VCaP (cell line): ENCODE data around the gene BLMH.
A peak's percentile ranks its signal among the peaks of the same experiment; 100 is the strongest.

Experiments
- H3K27ac ChIP-seq: fragments of 450-650 bp; 2 replicates; pipeline ENCODE4 v1.5.1; 2017
- TF ChIP-seq, protein P1 (sequence below): fragments of 450-650 bp; conservative IDR thresholded peaks from 2 replicates; pipeline ENCODE4 v1.5.1; 2017; ENCODE audit warnings: mild to moderate bottlenecking, moderate library complexity

BLMH gene, protein sequence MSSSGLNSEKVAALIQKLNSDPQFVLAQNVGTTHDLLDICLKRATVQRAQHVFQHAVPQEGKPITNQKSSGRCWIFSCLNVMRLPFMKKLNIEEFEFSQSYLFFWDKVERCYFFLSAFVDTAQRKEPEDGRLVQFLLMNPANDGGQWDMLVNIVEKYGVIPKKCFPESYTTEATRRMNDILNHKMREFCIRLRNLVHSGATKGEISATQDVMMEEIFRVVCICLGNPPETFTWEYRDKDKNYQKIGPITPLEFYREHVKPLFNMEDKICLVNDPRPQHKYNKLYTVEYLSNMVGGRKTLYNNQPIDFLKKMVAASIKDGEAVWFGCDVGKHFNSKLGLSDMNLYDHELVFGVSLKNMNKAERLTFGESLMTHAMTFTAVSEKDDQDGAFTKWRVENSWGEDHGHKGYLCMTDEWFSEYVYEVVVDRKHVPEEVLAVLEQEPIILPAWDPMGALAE

DNA sequence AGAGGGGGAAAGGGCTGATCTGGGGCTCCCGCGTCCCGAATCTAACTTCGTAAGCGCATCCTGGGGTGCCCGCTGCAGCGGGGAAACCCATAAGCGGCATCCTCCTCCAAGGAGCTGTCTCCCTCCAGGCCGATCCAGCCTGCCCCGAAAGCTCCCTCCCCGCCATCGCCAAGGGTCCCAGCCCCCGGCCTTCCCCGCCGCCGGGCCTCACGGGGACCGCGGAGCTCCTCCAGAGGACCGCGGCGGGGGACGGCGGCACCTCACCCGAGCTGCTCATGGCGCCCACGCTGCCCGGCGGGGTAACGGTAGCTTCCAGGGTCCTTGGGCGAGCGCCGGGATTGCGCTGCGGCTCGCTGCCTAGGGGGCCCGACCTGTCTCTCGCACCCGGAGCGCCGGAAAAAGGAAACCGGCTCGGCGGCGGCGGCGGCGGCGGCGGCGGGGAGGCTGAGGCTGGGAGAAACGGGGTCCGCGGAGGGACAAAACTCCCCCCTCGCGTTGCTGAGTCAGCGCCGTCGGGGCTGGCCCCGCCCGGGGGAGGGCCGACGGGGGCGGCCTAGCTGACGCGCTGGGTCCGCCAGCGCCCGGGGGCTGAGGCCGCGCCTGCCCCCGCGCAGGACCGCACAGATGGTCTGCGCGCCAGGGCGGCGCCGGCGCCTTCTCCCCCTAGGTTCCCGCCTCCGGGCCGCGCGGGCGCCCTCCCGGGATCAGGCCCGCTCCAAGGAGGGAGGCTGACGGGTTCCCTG, at the start of gene BLMH:
BLMH (minus strand) TSS at position 402 of the 743 bp plus-strand sequence; CDS start at position 277, 125 bp downstream.
- peak within 1 kb of the TSS; percentile 85 for H3K27ac ChIP-seq
- TF ChIP-seq, protein P1, sequence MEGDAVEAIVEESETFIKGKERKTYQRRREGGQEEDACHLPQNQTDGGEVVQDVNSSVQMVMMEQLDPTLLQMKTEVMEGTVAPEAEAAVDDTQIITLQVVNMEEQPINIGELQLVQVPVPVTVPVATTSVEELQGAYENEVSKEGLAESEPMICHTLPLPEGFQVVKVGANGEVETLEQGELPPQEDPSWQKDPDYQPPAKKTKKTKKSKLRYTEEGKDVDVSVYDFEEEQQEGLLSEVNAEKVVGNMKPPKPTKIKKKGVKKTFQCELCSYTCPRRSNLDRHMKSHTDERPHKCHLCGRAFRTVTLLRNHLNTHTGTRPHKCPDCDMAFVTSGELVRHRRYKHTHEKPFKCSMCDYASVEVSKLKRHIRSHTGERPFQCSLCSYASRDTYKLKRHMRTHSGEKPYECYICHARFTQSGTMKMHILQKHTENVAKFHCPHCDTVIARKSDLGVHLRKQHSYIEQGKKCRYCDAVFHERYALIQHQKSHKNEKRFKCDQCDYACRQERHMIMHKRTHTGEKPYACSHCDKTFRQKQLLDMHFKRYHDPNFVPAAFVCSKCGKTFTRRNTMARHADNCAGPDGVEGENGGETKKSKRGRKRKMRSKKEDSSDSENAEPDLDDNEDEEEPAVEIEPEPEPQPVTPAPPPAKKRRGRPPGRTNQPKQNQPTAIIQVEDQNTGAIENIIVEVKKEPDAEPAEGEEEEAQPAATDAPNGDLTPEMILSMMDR: no peak

DNA sequence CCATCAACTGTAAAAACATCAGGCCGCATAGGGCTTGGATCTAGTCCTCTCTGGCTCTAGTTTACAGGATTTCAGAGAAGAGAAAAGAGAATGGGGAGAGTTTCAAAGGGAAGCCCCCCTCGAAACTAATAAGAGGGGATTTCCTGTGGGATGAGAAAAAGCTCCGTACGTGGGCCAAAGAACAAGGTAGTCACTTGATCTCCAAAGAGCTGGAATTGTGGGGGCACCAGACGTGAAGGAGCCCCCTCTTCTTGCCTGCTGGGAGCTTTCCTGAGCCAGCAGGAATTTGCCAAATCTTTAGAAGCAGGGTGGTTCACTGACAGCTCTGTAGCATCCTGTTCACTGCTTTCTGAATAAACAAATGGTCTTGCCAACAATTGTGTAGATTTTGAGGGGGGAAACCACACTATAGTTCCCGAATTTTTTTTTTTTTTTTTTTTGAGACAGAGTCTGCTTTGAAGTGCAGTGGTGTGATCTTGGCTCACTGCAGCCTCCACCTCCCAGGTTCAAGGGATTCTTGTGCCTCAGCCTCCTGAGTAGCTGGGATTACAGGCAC, 49.1 kb upstream of the BLMH start:
- TF ChIP-seq, protein P1: no peak
- peak overlapping the region; percentile 98 for H3K27ac ChIP-seq

DNA sequence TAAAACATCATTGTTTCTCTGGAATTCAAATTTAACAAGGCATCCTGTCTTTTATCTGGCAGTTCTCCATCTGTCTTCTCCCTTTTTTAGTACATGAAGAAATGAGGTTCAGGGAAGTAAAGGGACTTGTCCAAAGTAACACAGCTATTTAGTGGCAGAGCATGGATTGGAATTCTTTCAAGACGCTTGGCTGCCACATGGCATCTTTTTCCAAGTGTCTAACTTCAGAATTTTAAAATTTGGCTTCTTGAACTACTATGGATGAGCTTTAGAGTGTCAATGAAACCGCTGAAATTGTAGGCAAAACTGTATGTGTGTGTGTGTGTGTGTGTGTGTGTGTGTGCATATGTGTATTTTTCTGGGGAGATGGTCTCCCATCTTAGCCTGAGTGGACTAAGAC, 47.3 kb upstream of the BLMH start:
- no peak overlapping the region for H3K27ac ChIP-seq
- TF ChIP-seq, protein P1: no peak

DNA sequence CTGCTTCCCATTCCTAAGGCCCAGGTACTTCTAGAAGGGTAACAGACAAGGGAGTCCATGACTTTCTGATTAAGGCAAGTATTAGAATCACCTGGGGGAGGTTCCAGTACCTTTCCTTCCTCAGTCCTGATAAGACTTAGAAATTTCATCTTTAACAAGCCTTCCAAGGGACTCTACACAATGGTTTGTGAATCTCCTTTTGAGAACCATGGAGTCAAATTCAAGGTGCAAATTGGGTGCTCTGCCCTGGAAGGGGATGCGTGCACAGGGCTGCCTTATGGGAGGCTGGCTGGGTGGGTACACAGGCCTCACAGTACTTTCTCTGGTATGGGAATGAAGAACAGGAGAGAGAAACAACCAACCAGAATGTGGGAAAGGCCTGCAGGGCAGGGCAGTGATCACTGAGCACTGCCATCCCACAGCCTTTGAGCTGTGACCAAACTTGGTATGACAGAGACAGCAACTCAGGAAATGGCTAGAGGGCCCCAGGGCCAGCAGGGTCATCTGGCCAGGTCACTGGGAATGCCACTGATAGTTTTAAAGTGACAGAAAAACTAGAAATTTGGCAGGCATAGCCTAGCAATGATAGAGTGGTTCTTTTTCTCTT, 45.8 kb upstream of the BLMH start:
- TF ChIP-seq, protein P1: no peak
- no peak overlapping the region for H3K27ac ChIP-seq

DNA sequence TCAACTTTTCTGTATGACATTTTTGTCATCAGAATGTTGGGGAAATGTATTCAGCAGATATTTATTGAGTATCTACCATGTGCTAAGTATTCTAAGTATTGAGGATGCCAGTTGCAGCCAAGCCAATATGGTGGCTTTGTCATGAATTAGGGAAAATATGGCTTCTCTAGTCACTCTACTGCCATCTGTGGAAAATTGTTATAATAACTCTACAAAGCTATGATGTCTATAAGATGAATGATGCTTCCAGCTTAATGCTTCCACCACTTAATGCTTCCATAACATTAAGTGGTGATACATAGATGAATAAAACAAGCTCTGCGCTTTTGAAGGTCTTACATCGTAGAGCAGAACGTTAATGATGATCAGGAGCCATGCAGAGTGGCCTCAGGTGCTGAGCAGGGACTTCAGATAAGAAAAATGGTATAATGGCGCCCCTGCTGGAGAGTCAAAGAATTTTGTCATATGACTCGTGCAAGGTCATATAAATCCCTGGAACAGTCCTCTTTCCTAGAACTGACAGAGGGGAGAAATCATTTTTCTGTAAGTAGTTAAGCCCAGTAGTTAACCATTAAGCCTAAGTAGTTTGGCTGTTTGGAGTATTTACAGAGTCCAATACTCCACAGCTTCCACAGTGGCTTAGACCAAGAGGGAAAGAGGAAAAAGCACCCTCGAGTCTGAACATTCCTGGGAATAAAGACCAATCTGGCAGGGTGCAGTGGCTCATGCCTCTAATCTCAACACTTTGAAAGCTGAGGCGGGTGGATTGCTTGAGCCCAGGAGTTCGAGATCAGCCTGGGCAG, 44.8 kb upstream of the BLMH start:
- H3K27ac ChIP-seq: no peak overlapping the region
- TF ChIP-seq, protein P1: peak; percentile 83

DNA sequence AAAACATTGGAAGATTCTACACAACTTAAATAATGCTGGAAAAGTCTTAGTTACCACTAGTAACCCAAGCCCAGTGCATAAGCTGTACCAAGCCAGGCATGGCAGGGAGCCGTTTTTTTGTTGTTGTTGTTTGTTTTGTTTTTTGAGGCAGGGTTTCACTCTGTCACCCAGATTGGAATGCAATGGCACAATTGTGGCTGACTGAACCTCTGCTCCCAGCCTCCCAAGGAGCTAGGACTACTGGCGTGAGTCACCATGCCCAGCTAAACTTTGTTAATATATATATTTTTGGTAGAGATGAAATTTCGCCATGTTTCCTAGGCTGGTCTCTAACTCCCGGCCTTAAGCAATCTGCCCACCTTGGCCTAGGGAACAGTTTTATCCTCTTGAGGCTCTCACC, 42.7 kb upstream of the BLMH start:
- no peak overlapping the region for H3K27ac ChIP-seq

More for the DNA sequence above, 42.7 kb upstream of the BLMH start:
- TF ChIP-seq, protein P1: no peak
